ENCODE data around the gene SNX9.
A peak's percentile ranks its signal among the peaks of the same experiment; 100 is the strongest.

Gene SNX9

DNA sequence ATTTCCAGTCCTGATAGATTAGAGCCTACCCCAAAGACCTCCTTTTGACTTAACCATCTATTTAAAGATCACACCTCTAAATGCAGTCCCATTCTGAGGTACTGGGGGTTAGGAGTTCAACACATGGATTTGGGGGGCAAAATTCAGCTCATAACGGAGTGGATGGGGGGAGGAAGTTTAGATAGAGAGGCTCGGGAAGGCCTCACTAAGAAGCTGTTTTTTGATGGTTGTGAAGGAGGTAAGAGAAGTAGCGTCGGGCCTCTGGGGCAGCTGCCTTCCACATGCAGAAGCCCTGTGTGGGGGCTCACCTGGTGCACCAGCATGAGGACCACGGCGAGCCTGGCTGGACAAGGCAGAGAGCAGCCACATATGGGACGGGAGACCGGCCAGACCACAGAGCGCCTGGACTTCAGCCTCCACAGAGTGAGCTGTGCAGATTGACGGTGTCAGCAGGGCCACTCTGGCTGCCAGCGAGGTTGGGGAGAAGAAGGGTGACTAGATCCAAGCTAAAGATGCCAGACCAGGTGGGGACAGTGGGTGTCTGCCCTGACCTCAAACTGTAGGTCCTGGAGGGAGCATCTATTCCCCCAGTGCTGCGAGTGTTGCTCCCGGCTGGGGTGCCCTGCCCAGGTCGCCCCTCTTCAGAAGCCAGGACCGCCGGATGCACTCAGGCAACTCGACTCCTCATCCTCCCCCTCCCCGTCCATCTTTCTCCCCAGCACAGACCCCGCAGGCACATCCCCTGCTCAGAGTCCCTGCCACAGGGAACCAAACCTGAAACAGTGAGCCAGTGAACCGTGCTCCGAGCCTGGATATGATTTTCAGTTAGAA is 153.5 kb downstream of the SNX9 start:
- no peak for FAIRE-seq
- TF ChIP-seq, protein P1, sequence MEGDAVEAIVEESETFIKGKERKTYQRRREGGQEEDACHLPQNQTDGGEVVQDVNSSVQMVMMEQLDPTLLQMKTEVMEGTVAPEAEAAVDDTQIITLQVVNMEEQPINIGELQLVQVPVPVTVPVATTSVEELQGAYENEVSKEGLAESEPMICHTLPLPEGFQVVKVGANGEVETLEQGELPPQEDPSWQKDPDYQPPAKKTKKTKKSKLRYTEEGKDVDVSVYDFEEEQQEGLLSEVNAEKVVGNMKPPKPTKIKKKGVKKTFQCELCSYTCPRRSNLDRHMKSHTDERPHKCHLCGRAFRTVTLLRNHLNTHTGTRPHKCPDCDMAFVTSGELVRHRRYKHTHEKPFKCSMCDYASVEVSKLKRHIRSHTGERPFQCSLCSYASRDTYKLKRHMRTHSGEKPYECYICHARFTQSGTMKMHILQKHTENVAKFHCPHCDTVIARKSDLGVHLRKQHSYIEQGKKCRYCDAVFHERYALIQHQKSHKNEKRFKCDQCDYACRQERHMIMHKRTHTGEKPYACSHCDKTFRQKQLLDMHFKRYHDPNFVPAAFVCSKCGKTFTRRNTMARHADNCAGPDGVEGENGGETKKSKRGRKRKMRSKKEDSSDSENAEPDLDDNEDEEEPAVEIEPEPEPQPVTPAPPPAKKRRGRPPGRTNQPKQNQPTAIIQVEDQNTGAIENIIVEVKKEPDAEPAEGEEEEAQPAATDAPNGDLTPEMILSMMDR (IDR thresholded peaks at IDR 0.05; ENCODE audit: insufficient read depth, missing control alignments) = no peak
- no peak for DNase-seq (ENCODE audit: insufficient read length, low spot score)

DNA sequence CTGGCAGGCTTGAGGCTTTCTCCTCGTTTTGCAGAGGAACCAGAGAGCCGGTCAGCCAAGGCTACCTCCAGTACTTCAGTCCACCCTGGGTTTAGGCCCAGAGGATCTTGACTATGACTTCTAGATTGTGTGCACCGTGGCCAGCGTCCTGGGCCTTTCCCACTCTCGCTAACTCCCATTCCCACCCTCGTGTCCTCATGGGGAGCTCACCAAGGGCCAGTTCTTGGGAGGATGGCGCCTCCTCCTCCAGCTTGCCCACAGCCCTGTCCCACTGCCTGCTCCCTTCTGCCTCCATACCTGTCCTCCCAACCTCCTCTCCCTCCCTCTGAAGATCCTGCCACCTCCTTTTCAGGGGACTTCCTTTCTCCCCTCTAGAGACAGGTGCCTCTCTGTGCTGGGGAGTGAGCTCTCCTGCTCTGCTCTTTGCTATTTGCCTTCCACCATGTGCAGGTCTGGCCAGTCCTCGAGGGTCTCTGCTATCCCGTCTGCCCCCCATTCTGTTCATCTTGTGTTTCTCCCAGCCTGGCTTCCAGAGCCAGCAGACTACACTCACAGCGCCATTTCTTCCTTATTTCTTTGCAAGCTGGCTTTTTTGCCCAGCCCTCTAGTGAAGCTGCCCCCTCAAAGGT is 154.2 kb downstream of the SNX9 start:
- TF ChIP-seq, protein P1 (IDR thresholded peaks at IDR 0.05; ENCODE audit: insufficient read depth, missing control alignments) = no peak
- DNase-seq (ENCODE audit: insufficient read length, low spot score) (no peak), FAIRE-seq (no peak)

DNA sequence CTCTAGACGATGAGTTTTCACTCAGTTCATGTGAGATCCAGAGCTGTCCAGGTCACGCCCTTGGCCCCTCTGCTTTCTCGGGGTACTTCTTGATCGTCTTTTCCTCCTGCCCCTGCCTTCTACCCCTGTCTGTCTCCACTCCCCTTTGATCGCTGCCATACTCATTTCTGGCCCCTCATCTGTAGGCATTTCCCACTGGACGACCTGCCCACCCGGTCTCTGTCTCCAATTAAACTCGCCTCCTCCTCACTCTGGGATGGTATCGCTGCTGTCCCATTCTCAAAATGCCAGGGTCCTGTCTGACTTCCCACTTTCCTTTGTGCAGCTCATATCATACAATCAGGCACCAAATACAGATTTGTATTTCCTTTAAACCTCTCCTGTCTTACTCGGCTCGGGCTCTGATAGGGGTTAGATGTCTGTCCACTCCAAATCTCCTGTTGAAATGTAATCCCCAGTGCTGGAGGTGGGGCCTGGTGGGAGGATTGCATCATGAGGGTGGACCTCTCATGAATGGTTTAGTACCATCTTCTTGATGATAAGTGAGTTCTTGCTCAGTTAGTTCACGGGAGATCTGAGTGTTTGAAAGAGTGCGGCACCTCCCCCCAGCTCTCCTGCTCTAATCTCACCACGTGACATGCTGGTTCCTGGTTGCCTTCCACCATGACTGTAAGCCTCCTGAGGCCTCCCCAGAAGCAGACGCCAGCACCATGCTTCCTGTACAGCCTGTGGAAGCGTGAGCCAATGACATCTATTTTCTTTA is 155.2 kb downstream of the SNX9 start:
- FAIRE-seq = no peak
- TF ChIP-seq, protein P1 (IDR thresholded peaks at IDR 0.05; ENCODE audit: insufficient read depth, missing control alignments) = no peak

DNA sequence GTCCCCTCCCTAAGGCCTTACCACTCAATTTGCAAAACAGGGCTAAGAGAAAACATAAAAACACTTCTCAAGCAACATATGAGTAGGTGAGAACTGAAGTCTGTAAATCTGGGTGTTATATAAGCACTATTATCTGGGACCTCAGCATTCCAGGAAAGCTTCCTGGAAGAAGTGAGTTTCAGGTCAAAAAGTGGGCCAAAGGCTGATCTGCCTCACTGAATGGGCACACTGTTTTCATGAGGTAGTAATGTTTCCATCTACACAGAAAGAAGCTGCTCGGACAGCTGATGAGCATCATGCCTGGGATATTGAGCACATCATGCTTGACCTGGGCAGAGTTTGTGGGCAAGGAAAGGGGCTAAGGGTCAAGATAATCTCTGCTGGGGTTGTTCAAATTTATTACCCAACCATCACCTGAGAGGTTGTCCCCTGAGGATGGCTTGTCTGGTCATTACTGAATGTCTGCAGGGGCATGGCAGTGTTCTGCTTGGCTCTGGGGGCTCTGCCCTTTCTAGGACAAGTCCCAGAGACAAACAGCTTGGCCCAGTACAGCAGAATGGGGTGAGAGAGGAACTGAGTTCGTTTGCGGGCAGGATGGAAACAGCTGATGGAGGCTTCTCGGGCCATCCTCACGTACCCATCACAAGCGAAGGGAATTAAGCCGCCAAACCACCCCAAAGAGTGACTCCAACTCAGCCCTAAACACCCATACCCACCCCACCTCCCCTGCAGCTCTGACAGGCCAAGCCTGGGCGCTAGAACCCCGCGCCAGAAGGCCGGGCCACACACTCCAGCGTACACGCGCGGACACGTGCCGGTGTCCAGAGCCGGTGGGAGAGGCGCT is 157.5 kb downstream of the SNX9 start:
- TF ChIP-seq, protein P1 (IDR thresholded peaks at IDR 0.05; ENCODE audit: insufficient read depth, missing control alignments) = no peak
- DNase-seq (ENCODE audit: insufficient read length, low spot score) = no peak
- FAIRE-seq = no peak

More for the DNA sequence above, 155.2 kb downstream of the SNX9 start:
- DNase-seq (ENCODE audit: insufficient read length, low spot score) = no peak

DNA sequence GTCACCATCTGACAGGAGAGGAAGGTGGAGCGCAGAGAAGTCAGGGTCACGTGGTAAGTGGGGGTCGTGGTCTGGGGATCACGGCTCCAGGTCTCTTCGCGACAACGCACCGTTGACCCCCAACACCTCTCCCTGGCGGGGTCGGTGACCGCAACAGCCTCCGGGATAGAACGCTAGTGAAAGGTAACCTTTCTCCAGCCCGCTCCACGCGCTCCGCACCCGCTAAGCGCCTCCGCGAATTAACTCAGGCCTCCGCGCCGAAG is 158.0 kb downstream of the SNX9 start:
- TF ChIP-seq, protein P1 (IDR thresholded peaks at IDR 0.05; ENCODE audit: insufficient read depth, missing control alignments) = no peak
- DNase-seq (ENCODE audit: insufficient read length, low spot score) = no peak
- FAIRE-seq = no peak

DNA sequence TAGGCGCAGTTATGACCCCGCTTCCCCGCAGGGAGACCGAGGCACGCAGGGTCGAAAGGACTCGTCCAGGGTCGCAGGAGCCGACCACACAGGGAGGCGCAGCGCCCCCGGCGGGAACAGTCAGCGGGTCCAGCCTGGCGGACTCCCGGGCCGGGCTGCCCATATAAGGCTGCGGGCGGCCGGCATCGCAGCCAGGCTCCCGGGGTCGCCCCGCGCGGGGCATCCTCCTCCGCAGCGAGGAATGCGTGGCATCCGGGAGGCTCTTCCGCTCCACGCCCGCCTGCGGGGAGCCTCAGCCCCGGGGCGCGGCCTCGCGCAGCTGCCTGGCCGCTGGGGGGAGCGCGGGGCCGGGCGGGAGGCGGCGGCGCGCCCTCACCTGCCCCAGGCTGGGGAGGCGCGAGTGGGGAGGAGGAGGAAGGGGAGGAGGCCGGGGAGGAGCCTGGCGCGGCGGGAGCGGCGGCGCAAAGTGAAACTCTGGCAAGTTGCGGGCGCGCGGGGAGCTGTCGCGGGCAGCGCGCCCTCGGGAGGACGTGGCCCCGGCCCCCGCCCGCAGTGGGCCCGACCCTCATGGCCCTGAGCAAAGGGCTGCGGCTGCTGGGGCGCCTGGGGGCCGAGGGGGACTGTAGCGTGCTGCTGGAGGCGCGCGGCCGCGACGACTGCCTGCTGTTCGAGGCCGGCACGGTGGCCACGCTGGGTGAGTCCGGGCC is 158.5 kb downstream of the SNX9 start, which contains the start of gene SYNJ2:
SYNJ2 (plus strand) TSS at position 469 of the 707 bp plus-strand sequence; CDS start at position 568, 99 bp downstream.
- TF ChIP-seq, protein P1 (IDR thresholded peaks at IDR 0.05; ENCODE audit: insufficient read depth, missing control alignments) = peak; percentile 22
- peak; percentile 69 for DNase-seq (ENCODE audit: insufficient read length, low spot score)
- FAIRE-seq = no peak
